Psoas muscle (tissue), 8 donors: ENCODE measurements around the gene MAP2K2. TPM values are rescaled to one million over a fixed set of nuclear protein-coding genes. Genes with fewer than 3 reads are reported as not detected.

ENCODE experiments used
- ATAC-seq, 4 donors: fragments of 200-7000 bp; cut with Tn5 transposase; one replicate each; pipeline ENCODE4 v1.9.1; 2020; ENCODE audit warnings: moderate library complexity in 3 of 4, mild to moderate bottlenecking in 2 of 4
- DNase-seq, 2 donors: peaks; one replicate each; pipeline ENCODE4 v3.0.0-alpha.2; 2020
- H3K27ac ChIP-seq: fragments of 200-600 bp; one replicate; pipeline ENCODE4 v1.8.0; 2022
- H3K27me3 ChIP-seq, 3 donors: fragments of 200-600 bp in 1 of 3; one replicate each; pipeline versions ENCODE4 v1.6.1 to v1.8.0; 2013 to 2022; ENCODE audit warnings: low read length in 2 of 3, mild to moderate bottlenecking in 2 of 3, moderate library complexity in 1 of 3; ENCODE audit not compliant: insufficient read depth in 3 of 3
- H3K36me3 ChIP-seq, 2 donors: fragments of 200-600 bp in 1 of 2; one replicate each; pipeline versions ENCODE4 v1.6.1 to v1.8.0; 2013 to 2022; ENCODE audit warnings: low read depth in 1 of 2, mild to moderate bottlenecking in 1 of 2, moderate library complexity in 1 of 2; ENCODE audit not compliant: insufficient read depth in 1 of 2
- H3K4me1 ChIP-seq: fragments of 200-600 bp; one replicate; pipeline ENCODE4 v1.8.0; 2022
- H3K4me3 ChIP-seq: fragments of 200-600 bp; one replicate; pipeline ENCODE4 v1.8.0; 2022; ENCODE audit warnings: mild to moderate bottlenecking
- H3K9me3 ChIP-seq: fragments of 200-600 bp; one replicate; pipeline ENCODE4 v1.8.0; 2022
- CTCF ChIP-seq: fragments of 200-600 bp; IDR thresholded peaks from one replicate; pipeline ENCODE4 v1.8.0; 2022; ENCODE audit warnings: antibody characterized with exemption
- WGBS, 3 donors: extraction: QIAGEN DNeasy Blood & Tissue Kit; methylation state at CpG; one replicate each; pipeline versions ENCODE4 v1.1.6 to v1.1.7; 2013; 5-methylcytosine and 5-hydroxymethylcytosine counted together
- intact Hi-C, 2 donors: fragments of 100-400 bp; cut with DNase I; formaldehyde crosslinking; loops; one replicate each; pipeline versions ENCODE4 v1.11.0 to v1.14.2; 2022
- polyA plus RNA-seq, 3 donors: library from polyadenylated mRNA; stranded (reverse); fragments of 200-250 nt; gene quantifications; one replicate each; pipeline ENCODE4 v1.2.3, GENCODE V29; 2013
- total RNA-seq, 4 donors: library from RNA; stranded (reverse); fragmentation: NEBNext Ultra II Directional in 2 of 4; extraction: Animal tissue kit (Norgen Biotek cat#: 25700) in 2 of 4; gene quantifications; one replicate each; pipeline versions ENCODE4 v1.2.1 to v1.2.4, GENCODE V29; 2021 to 2023
- donor health status: healthy with polysubstance abuse.
- donor health status: DM: no; HTN: no; CAD: no; lungs with moderate emphysema.
- donor health status: Bipolar disorder and iron deficiency.
- donor health status: healthy.
- donor health status: DM: yes; HTN: yes; CAD: no.
- donor health status: DM: no; HTN: no; CAD: no.
- donor health status: DM: no; HTN: no; CAD: no.
- donor health status: DM: yes; HTN: yes; CAD: no.

The MAP2K2 gene
- total and polyA plus RNA-seq, 7 donors: 136 to 290 (median 189) TPM

DNA sequence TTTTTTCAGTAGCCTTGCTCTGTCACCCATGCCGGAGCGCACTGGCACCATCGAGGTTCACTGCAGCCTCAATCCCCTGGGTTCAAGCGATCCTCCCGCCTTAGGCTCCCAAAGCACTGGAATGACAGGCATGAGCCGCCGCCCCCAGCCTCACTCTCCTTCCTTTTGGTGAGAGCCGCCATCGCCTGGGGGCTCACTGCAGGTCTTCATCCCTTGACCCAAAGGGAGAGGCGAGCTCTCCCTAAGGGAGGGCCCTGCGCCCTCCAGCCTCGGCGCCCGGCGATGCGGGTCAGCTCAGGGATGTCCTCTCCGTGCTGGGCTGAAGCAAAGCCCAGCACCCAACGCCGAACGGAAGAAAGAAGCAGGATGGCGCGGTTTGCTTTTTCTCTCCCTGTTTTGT, 34.0 kb downstream of the MAP2K2 start:
- peaks cover 9 to 56% of the 10 kb centered on the region in 2 donors for H3K36me3 ChIP-seq
- ATAC-seq: no peak
- H3K27ac ChIP-seq: no peak overlapping the region
- no peaks in the 10 kb centered on the region for H3K9me3 ChIP-seq
- intact Hi-C loops: no loop called here
- H3K4me3 ChIP-seq: no peak overlapping the region
- peak in 1 of 2 donors; percentile 46 for DNase-seq
- 92 to 94% (median 93%) methylated on average over 20 to 22 of the region's 22 CpGs for WGBS, 3 donors
- H3K4me1 ChIP-seq: no peaks in the 10 kb centered on the region
- no peak for TF ChIP-seq CTCF
- H3K27me3 ChIP-seq: no peaks in the 10 kb centered on the region

GRCh38 chr19:4089400-4089908, 34.5 kb downstream of the MAP2K2 start:
- peaks cover 9 to 51% of the 10 kb centered on the region in 2 donors for H3K36me3 ChIP-seq
- H3K27ac ChIP-seq: no peak overlapping the region
- DNase-seq (peak in 1 of 2 donors; percentile 70), ATAC-seq (peak in 2 of 4 donors; percentile 14 to 31)
- no peak for TF ChIP-seq CTCF
- H3K4me3 ChIP-seq: peak overlapping the region; percentile 8
- 84 to 90% (median 85%) methylated on average over 26 of the region's 26 CpGs for WGBS, 3 donors
- intact Hi-C loops: no loop called here
- no peaks in the 10 kb centered on the region for H3K27me3 ChIP-seq
- H3K4me1 ChIP-seq: no peaks in the 10 kb centered on the region
- H3K9me3 ChIP-seq: no peaks in the 10 kb centered on the region

- H3K27ac ChIP-seq: no peak overlapping the region
- ATAC-seq (no peak), DNase-seq (no peak)
- H3K27me3 ChIP-seq: no peaks in the 10 kb centered on the region
- WGBS, 3 donors: 57 to 93% (median 78%) methylated on average over 2 of the region's 2 CpGs
- TF ChIP-seq CTCF: no peak
- no peaks in the 10 kb centered on the region for H3K4me1 ChIP-seq
- no peaks in the 10 kb centered on the region for H3K9me3 ChIP-seq
- intact Hi-C loops: no loop called here
- H3K4me3 ChIP-seq: peak overlapping the region; percentile 8
- peaks cover 9 to 46% of the 10 kb centered on the region in 2 donors for H3K36me3 ChIP-seq
Measured at GRCh38 chr19:4088975-4089374, 34.9 kb downstream of the MAP2K2 start.

DNA sequence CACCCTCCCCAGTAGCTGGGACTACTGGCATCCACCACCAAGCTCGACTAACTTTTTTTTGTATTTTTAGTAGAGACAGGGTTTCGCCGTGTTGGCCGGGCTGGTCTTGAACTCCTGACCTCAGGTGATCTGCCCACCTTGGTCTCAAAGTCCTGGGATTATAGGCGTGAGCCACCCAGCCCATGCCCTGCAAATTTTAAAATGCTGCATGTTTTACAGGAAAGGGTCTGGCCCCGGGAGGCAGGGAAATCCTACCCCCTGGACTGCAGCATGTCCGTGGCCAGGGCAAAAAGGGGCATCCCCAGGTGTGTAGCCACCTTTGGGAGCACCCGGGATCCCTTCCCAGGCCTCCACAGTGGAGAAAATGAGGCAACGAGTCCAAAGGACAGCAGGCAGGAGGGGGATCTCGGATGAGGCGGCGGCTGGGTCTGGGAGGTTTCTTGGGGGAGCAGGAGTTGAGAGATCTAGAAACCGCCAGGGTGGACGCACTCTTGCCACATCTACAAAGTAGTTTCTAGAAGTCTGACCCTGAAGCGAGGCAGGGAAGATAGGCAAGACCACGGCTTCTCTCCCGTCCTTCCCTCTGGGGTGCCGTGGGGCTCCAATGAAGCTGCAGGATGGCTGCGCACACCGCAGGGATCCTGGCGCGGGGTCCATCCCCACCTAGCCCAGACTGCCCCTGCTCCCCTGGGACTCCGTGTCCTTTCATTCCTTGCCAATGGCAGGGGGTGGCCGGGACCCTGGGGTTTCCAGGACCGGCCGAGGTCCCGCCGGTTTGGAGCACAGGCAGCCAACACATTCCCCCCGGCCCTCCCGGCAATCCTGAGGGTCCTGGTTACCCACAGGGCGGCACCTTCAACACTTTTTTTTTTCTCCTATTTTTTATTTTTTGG, 35.9 kb downstream of the MAP2K2 start:
- 76 to 82% (median 77%) methylated on average over 31 of the region's 31 CpGs for WGBS, 3 donors
- ATAC-seq (peak in 2 of 4 donors; percentile 9 to 25), DNase-seq (no peak)
- H3K27ac ChIP-seq: no peak overlapping the region
- H3K9me3 ChIP-seq: no peaks in the 10 kb centered on the region
- no peak for TF ChIP-seq CTCF
- H3K36me3 ChIP-seq: peaks cover 9 to 36% of the 10 kb centered on the region in 2 donors
- no peaks in the 10 kb centered on the region for H3K4me1 ChIP-seq
- H3K4me3 ChIP-seq: no peak overlapping the region
- intact Hi-C loops: no loop called here
- H3K27me3 ChIP-seq: no peaks in the 10 kb centered on the region
